Measurements from ENCODE around the gene INPP1.
"Not testable (repeated sequence)": the region's sequence is repeated elsewhere in the genome, so short reads cannot be mapped to it uniquely, and the experiment has no call there.

The INPP1 gene

DNA sequence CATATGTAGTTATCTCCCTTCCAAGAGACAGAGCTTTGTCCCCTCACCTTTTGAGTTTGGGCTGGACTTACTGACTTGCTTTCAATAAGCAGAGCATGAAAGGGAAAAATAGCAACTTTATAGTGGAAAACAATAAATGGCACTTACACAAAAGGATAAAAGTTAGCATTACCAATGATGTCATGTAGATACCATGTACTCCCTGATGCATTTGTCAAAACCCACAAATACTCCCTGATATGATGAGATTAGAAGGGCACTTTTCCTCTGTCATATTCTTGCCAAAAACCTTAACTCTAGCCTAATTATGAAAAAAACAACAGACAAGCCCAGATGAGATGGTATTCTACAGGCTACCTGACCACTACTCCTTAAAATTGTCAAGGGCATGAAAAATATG lies 39.7 kb upstream of the INPP1 start:
- Histone ChIP-seq H3K9ac (ENCODE audit: low read length) (no peak overlapping the region), H3K36me3 (replicated peaks; ENCODE audit: low read depth, low read length) (peaks cover 3% of the 10 kb centered on the region), H3K4me3 (ENCODE audit: low read length) (no peak overlapping the region), H3K4me2 (ENCODE audit: low read length) (no peak overlapping the region), H3K4me1 (ENCODE audit: low read length) (peaks cover 6% of the 10 kb centered on the region), H3K79me2 (ENCODE audit: low read length) (no peaks in the 10 kb centered on the region), H3K27me3 (ENCODE audit: low read depth, low read length) (no peaks in the 10 kb centered on the region), H2AFZ (ENCODE audit: low read depth, low read length) (no peak overlapping the region), H4K20me1 (ENCODE audit: insufficient read depth, low read length) (no peaks in the 10 kb centered on the region), H3K27ac (ENCODE audit: low read length) (no peak overlapping the region), H3K9me3 (ENCODE audit: insufficient read depth, low read length) (no peaks in the 10 kb centered on the region)
- no peak for TF ChIP-seq EZH2phosphoT487 (IDR thresholded peaks at IDR 0.05; ENCODE audit: low read depth)
- TF ChIP-seq, protein P1, sequence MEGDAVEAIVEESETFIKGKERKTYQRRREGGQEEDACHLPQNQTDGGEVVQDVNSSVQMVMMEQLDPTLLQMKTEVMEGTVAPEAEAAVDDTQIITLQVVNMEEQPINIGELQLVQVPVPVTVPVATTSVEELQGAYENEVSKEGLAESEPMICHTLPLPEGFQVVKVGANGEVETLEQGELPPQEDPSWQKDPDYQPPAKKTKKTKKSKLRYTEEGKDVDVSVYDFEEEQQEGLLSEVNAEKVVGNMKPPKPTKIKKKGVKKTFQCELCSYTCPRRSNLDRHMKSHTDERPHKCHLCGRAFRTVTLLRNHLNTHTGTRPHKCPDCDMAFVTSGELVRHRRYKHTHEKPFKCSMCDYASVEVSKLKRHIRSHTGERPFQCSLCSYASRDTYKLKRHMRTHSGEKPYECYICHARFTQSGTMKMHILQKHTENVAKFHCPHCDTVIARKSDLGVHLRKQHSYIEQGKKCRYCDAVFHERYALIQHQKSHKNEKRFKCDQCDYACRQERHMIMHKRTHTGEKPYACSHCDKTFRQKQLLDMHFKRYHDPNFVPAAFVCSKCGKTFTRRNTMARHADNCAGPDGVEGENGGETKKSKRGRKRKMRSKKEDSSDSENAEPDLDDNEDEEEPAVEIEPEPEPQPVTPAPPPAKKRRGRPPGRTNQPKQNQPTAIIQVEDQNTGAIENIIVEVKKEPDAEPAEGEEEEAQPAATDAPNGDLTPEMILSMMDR (IDR thresholded peaks at IDR 0.05; ENCODE audit: low read depth, low read length), result no peak

DNA sequence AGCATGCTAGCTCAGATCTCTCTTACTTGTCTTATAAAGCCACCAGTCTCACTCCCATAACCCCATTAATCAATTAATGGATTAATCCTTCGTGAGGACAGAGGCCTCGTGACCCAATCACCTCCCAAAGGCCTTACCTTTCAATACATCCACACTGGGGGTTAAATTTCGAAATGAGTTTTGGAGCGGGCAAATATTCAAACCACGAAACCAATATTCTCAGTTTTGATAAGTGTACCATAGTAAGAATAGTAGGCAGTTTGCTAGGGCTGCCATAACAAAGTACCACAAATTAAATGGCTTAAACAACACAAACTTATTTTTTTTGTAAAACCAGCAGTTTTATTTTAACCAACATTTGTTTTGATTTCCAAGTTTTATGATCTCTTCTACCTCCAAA lies 39.0 kb upstream of the INPP1 start:
- Histone ChIP-seq H4K20me1 (ENCODE audit: insufficient read depth, low read length) (no peaks in the 10 kb centered on the region), H3K4me2 (ENCODE audit: low read length) (peak overlapping the region; percentile 24; the same call in 1 of the 2 replicates), H3K4me1 (ENCODE audit: low read length) (peaks cover 6% of the 10 kb centered on the region), H3K9ac (ENCODE audit: low read length) (no peak overlapping the region), H3K9me3 (ENCODE audit: insufficient read depth, low read length) (no peaks in the 10 kb centered on the region), H3K4me3 (ENCODE audit: low read length) (no peak overlapping the region), H3K79me2 (ENCODE audit: low read length) (no peaks in the 10 kb centered on the region), H3K27me3 (ENCODE audit: low read depth, low read length) (no peaks in the 10 kb centered on the region), H3K27ac (ENCODE audit: low read length) (no peak overlapping the region), H2AFZ (ENCODE audit: low read depth, low read length) (no peak overlapping the region), H3K36me3 (replicated peaks; ENCODE audit: low read depth, low read length) (peaks cover 3% of the 10 kb centered on the region)
- TF ChIP-seq, protein P1 (IDR thresholded peaks at IDR 0.05; ENCODE audit: low read depth, low read length), result no peak
- TF ChIP-seq EZH2phosphoT487 (IDR thresholded peaks at IDR 0.05; ENCODE audit: low read depth), result no peak

DNA sequence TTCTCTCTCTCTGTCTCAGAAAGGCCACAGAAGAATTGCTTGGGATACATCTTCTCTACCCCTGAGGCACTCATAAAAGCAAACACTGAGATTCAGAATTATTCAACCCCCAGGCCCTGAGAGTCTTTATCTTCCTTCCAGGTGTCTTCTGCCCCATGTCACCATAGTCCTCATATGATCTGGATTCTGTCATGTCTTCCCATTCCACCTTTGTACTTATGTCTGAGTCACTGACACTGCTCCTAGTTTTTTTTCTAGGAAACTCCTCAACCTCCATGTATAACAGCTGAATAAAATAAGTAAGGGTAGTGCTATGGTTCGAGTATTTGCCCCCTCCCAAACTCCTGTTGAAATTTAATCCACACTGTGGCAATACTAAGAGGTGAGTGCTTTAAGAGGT lies 35.4 kb upstream of the INPP1 start:
- TF ChIP-seq, protein P1 (IDR thresholded peaks at IDR 0.05; ENCODE audit: low read depth, low read length), result no peak
- TF ChIP-seq EZH2phosphoT487 (IDR thresholded peaks at IDR 0.05; ENCODE audit: low read depth), result no peak

DNA sequence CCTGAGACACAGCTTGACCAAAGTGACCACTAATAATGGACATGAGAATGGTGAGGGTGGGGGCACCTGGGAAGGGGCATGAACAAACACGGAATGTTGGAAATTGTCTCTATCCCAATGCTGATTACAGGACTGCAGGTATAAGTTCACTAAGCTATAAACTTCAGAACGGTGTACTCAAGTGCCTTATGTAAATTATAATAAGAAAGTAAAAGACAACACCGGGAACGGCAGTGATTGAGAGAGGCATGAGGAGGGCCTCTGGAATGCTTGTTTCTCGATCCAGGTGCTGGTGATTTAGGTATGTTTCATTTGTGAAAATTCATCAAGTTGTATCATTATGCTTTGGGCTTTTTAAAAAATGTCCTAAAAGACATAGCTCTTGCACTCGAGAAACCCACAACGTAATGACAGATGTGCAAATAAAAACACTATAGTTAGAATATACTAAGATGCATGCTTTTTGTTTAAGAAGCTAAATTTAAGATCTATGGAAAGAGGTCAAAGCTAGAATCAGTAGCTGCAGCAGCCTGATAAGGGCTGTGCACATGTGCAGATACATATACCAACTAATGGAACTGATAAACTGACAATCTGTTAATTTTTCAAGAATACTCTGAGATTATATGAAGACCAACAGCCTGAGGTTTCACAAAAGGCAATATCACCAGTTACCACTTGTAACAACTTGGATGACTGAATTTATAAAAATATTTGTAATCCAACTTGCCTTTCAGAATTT lies 31.3 kb upstream of the INPP1 start:
- Histone ChIP-seq H3K4me1 (ENCODE audit: low read length) (peaks cover 10% of the 10 kb centered on the region), H2AFZ (ENCODE audit: low read depth, low read length) (no peak overlapping the region), H3K79me2 (ENCODE audit: low read length) (no peaks in the 10 kb centered on the region), H4K20me1 (ENCODE audit: insufficient read depth, low read length) (no peaks in the 10 kb centered on the region), H3K4me2 (ENCODE audit: low read length) (no peak overlapping the region), H3K9ac (ENCODE audit: low read length) (no peak overlapping the region), H3K27ac (ENCODE audit: low read length) (no peak overlapping the region), H3K9me3 (ENCODE audit: insufficient read depth, low read length) (no peaks in the 10 kb centered on the region), H3K4me3 (ENCODE audit: low read length) (no peak overlapping the region), H3K36me3 (replicated peaks; ENCODE audit: low read depth, low read length) (no peaks in the 10 kb centered on the region), H3K27me3 (ENCODE audit: low read depth, low read length) (no peaks in the 10 kb centered on the region)
- TF ChIP-seq, protein P1 (IDR thresholded peaks at IDR 0.05; ENCODE audit: low read depth, low read length), result no peak
- no peak for TF ChIP-seq EZH2phosphoT487 (IDR thresholded peaks at IDR 0.05; ENCODE audit: low read depth)

More for the DNA sequence above, 35.4 kb upstream of the INPP1 start:
- no peaks in the 10 kb centered on the region for H3K27me3 ChIP-seq (ENCODE audit: low read depth, low read length)
- H3K4me3 ChIP-seq (ENCODE audit: low read length), result no peak overlapping the region
- peaks cover 6% of the 10 kb centered on the region for H3K4me1 ChIP-seq (ENCODE audit: low read length)
- no peak overlapping the region for H2AFZ ChIP-seq (ENCODE audit: low read depth, low read length)
- no peak overlapping the region for H3K27ac ChIP-seq (ENCODE audit: low read length)
- H3K9ac ChIP-seq (ENCODE audit: low read length), result no peak overlapping the region
- H4K20me1 ChIP-seq (ENCODE audit: insufficient read depth, low read length), result no peaks in the 10 kb centered on the region
- no peaks in the 10 kb centered on the region for H3K79me2 ChIP-seq (ENCODE audit: low read length)
- H3K9me3 ChIP-seq (ENCODE audit: insufficient read depth, low read length), result no peaks in the 10 kb centered on the region
- no peaks in the 10 kb centered on the region for H3K36me3 ChIP-seq (replicated peaks; ENCODE audit: low read depth, low read length)
- no peak overlapping the region for H3K4me2 ChIP-seq (ENCODE audit: low read length)

DNA sequence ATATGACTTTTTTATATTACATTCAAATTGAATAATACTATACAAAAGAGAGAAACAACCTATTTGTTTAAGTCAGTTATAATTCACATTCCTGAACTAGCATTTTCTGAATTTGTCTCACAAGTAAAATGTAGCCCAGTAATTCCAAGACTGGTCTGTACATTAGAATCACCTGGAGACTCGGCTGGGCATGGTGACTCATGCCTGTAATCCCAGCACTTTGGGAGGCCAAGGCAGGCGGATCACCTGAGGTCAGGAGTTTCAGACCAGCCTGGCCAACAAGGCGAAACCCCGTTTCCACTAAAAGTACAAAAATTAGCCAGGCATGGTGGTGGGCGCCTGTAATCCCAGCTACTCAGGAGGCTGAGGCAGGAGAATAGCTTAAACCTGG lies 30.8 kb upstream of the INPP1 start:
- not testable (repeated sequence) for H3K4me2 ChIP-seq (ENCODE audit: low read length); H2AFZ ChIP-seq (ENCODE audit: low read depth, low read length); H4K20me1 ChIP-seq (ENCODE audit: insufficient read depth, low read length); H3K9me3 ChIP-seq (ENCODE audit: insufficient read depth, low read length); H3K27ac ChIP-seq (ENCODE audit: low read length); H3K36me3 ChIP-seq (replicated peaks; ENCODE audit: low read depth, low read length); H3K4me3 ChIP-seq (ENCODE audit: low read length); H3K27me3 ChIP-seq (ENCODE audit: low read depth, low read length); H3K79me2 ChIP-seq (ENCODE audit: low read length); H3K9ac ChIP-seq (ENCODE audit: low read length)
- peaks cover 10% of the 10 kb centered on the region for H3K4me1 ChIP-seq (ENCODE audit: low read length)

Data from OCI-LY3 (cell line).